Gastroesophageal sphincter (tissue), 4 donors: Measurements from ENCODE around the gene MLH3. TPM values are rescaled to one million over a fixed set of nuclear protein-coding genes. Genes with fewer than 3 reads are reported as not detected.

Experiments used
- ATAC-seq: fragments of 150-250 bp; one replicate; pipeline ENCODE4 v1.9.1; 2016; ENCODE audit warnings: mild to moderate bottlenecking, moderate library complexity
- H3K27ac ChIP-seq, 4 donors: fragments of 200-600 bp; sonication (generic) in 3 of 4; 1 replicate in 3 of 4; 2 replicates in 1 of 4; pipeline ENCODE4 v1.5.1; 2016 to 2019
- H3K27me3 ChIP-seq: fragments of 200-600 bp; sonication (generic); one replicate; pipeline ENCODE4 v1.5.1; 2019
- H3K36me3 ChIP-seq, 2 donors: fragments of 200-600 bp; sonication (generic); one replicate each; pipeline ENCODE4 v1.5.1; 2019; ENCODE audit warnings: control low read depth in 1 of 2
- H3K4me1 ChIP-seq, 3 donors: fragments of 200-600 bp; sonication (generic); 1 replicate in 2 of 3; 2 replicates in 1 of 3; pipeline ENCODE4 v1.5.1; 2016 to 2019; ENCODE audit warnings: control low read depth in 2 of 3
- H3K4me3 ChIP-seq, 2 donors: fragments of 200-600 bp; sonication (generic); one replicate each; pipeline ENCODE4 v1.5.1; 2019; ENCODE audit warnings: mild to moderate bottlenecking in 1 of 2, moderate library complexity in 1 of 2
- H3K9me3 ChIP-seq, 3 donors: fragments of 200-600 bp; sonication (generic); one replicate each; pipeline ENCODE4 v1.5.1; 2017 to 2019; ENCODE audit warnings: control low read depth in 2 of 3
- CTCF ChIP-seq, 4 experiments: fragments of 200-600 bp in 2 of 4; fragments of 450-650 bp in 2 of 4; sonication (generic) in 1 of 4; IDR thresholded peaks; one replicate each; pipeline ENCODE4 v1.5.1; 2017 to 2019; ENCODE audit warnings: antibody characterized with exemption in 4 of 4, mild to moderate bottlenecking in 2 of 4, moderate library complexity in 2 of 4
- EP300 ChIP-seq: sonication (generic); formaldehyde crosslinking; IDR thresholded peaks from one replicate; pipeline ENCODE4 v1.6.1; 2017; ENCODE audit warnings: antibody characterized with exemption, mild to moderate bottlenecking
- POLR2A ChIP-seq, 2 donors: fragments of 450-650 bp; IDR thresholded peaks; one replicate each; pipeline ENCODE4 v1.6.1; 2017; ENCODE audit warnings: antibody characterized with exemption in 2 of 2, mild to moderate bottlenecking in 2 of 2, moderate library complexity in 1 of 2
- POLR2AphosphoS5 ChIP-seq: sonication (generic); formaldehyde crosslinking; IDR thresholded peaks from one replicate; pipeline ENCODE4 v1.6.1; 2017; ENCODE audit warnings: antibody characterized with exemption
- WGBS, 2 donors: methylation state at CpG; one replicate each; pipeline ENCODE4 v1.1.5; 2018; ENCODE audit warnings: low coverage in 1 of 2; 5-methylcytosine and 5-hydroxymethylcytosine counted together
- total RNA-seq, 4 donors: library from RNA; depleted of rRNA; stranded (reverse); fragments of >200 nt; gene quantifications; one replicate each; pipeline ENCODE4 v1.1.0, GENCODE V29; 2016

MLH3 gene
- total RNA-seq, 4 donors from 2014 or later = 29.0 to 76.1 (median 32.2) TPM

- H3K27ac ChIP-seq = no peak overlapping the region
- 90 to 100% methylated on average over 1 to 2 of the region's 4 CpGs for WGBS, 2 donors
- peaks cover 0 to 64% (median 12%) of the 10 kb centered on the region in 3 donors for H3K4me1 ChIP-seq
These were observed 72.2 kb downstream of the MLH3 start for GRCh38 chr14:74979029-74979428.

GRCh38 chr14:74978416-74978947 is 72.8 kb downstream of the MLH3 start:
- Histone ChIP-seq H3K27me3 (no peaks in the 10 kb centered on the region), H3K36me3 (no peaks in the 10 kb centered on the region), H3K4me3 (no peak overlapping the region), H3K27ac (no peak overlapping the region), H3K4me1 (peaks cover 0 to 69% (median 18%) of the 10 kb centered on the region in 3 donors), H3K9me3 (no peaks in the 10 kb centered on the region)
- no peak for ATAC-seq
- no peak for TF ChIP-seq POLR2AphosphoS5
- TF ChIP-seq EP300 = no peak
- no peak for TF ChIP-seq CTCF (IDR thresholded peaks at IDR 0.05)
- TF ChIP-seq POLR2A (IDR thresholded peaks at IDR 0.05) = no peak
- 87 to 92% methylated on average over 6 of the region's 11 CpGs for WGBS, 2 donors

More at GRCh38 chr14:74979029-74979428, 72.2 kb downstream of the MLH3 start:
- TF ChIP-seq CTCF (IDR thresholded peaks at IDR 0.05) = no peak
- TF ChIP-seq POLR2AphosphoS5 = no peak
- no peak for TF ChIP-seq POLR2A (IDR thresholded peaks at IDR 0.05)
- TF ChIP-seq EP300 = no peak
- Histone ChIP-seq H3K36me3 (no peaks in the 10 kb centered on the region), H3K4me3 (no peak overlapping the region), H3K27me3 (no peaks in the 10 kb centered on the region), H3K9me3 (no peaks in the 10 kb centered on the region)
- ATAC-seq = no peak

GRCh38 chr14:74977901-74978385 is 73.3 kb downstream of the MLH3 start:
- TF ChIP-seq EP300 (no peak), POLR2A (IDR thresholded peaks at IDR 0.05) (no peak), POLR2AphosphoS5 (no peak), CTCF (IDR thresholded peaks at IDR 0.05) (no peak)
- 50 to 73% methylated on average over 1 to 5 of the region's 6 CpGs for WGBS, 2 donors
- H3K27ac ChIP-seq = no peak overlapping the region
- no peak for ATAC-seq
- no peaks in the 10 kb centered on the region for H3K36me3 ChIP-seq
- no peak overlapping the region for H3K4me3 ChIP-seq
- no peaks in the 10 kb centered on the region for H3K27me3 ChIP-seq
- peaks cover 0 to 75% (median 19%) of the 10 kb centered on the region in 3 donors for H3K4me1 ChIP-seq
- no peaks in the 10 kb centered on the region for H3K9me3 ChIP-seq

GRCh38 chr14:74977164-74977900 is 73.9 kb downstream of the MLH3 start:
- Histone ChIP-seq H3K9me3 (no peaks in the 10 kb centered on the region), H3K36me3 (no peaks in the 10 kb centered on the region), H3K4me1 (peaks cover 0 to 79% (median 19%) of the 10 kb centered on the region in 3 donors), H3K4me3 (no peak overlapping the region), H3K27me3 (no peaks in the 10 kb centered on the region), H3K27ac (no peak overlapping the region)
- TF ChIP-seq POLR2AphosphoS5 (no peak), CTCF (IDR thresholded peaks at IDR 0.05) (no peak), EP300 (no peak), POLR2A (IDR thresholded peaks at IDR 0.05) (no peak)
- no peak for ATAC-seq
- WGBS, 2 donors = 47 to 92% methylated on average over 5 to 8 of the region's 12 CpGs
